ENCODE data around the gene PHACTR3.

The PHACTR3 gene

GRCh38 chr20:59770851-59771250 is 166.5 kb downstream of the PHACTR3 start:
- H3K4me3 ChIP-seq (ENCODE audit: low read length) = no peak overlapping the region
- DNase-seq (ENCODE audit: low read depth) = no peak
- TF ChIP-seq CTCF (conservative IDR thresholded peaks at IDR 0.05; ENCODE audit: low read length) = no peak

GRCh38 chr20:59771506-59772372 is 167.4 kb downstream of the PHACTR3 start:
- no peak overlapping the region for H3K4me3 ChIP-seq (ENCODE audit: low read length)
- no peak for TF ChIP-seq CTCF (conservative IDR thresholded peaks at IDR 0.05; ENCODE audit: low read length)
- no peak for DNase-seq (ENCODE audit: low read depth)

- H3K4me3 ChIP-seq (ENCODE audit: low read length) = no peak overlapping the region
- DNase-seq (ENCODE audit: low read depth) = no peak
- TF ChIP-seq CTCF (conservative IDR thresholded peaks at IDR 0.05; ENCODE audit: low read length) = no peak
Observed at GRCh38 chr20:59772373-59772705, 168.0 kb downstream of the PHACTR3 start.

GRCh38 chr20:59772931-59773913 is 168.9 kb downstream of the PHACTR3 start:
- DNase-seq (ENCODE audit: low read depth) = no peak
- H3K4me3 ChIP-seq (ENCODE audit: low read length) = no peak overlapping the region
- no peak for TF ChIP-seq CTCF (conservative IDR thresholded peaks at IDR 0.05; ENCODE audit: low read length)

GRCh38 chr20:59774204-59774641 is 169.9 kb downstream of the PHACTR3 start:
- no peak overlapping the region for H3K4me3 ChIP-seq (ENCODE audit: low read length)
- DNase-seq (ENCODE audit: low read depth) = no peak
- TF ChIP-seq CTCF (conservative IDR thresholded peaks at IDR 0.05; ENCODE audit: low read length) = no peak

GRCh38 chr20:59774921-59775686 is 170.8 kb downstream of the PHACTR3 start:
- TF ChIP-seq CTCF (conservative IDR thresholded peaks at IDR 0.05; ENCODE audit: low read length) = no peak
- DNase-seq (ENCODE audit: low read depth) = no peak
- no peak overlapping the region for H3K4me3 ChIP-seq (ENCODE audit: low read length)
